Midbrain (tissue), 1 donor: Measurements from ENCODE around the gene HAND2.

ENCODE experiments used
- DNase-seq: peaks from one replicate; lab custom pipeline; 2025; lab: John Stamatoyannopoulos, UW

HAND2 gene

DNA sequence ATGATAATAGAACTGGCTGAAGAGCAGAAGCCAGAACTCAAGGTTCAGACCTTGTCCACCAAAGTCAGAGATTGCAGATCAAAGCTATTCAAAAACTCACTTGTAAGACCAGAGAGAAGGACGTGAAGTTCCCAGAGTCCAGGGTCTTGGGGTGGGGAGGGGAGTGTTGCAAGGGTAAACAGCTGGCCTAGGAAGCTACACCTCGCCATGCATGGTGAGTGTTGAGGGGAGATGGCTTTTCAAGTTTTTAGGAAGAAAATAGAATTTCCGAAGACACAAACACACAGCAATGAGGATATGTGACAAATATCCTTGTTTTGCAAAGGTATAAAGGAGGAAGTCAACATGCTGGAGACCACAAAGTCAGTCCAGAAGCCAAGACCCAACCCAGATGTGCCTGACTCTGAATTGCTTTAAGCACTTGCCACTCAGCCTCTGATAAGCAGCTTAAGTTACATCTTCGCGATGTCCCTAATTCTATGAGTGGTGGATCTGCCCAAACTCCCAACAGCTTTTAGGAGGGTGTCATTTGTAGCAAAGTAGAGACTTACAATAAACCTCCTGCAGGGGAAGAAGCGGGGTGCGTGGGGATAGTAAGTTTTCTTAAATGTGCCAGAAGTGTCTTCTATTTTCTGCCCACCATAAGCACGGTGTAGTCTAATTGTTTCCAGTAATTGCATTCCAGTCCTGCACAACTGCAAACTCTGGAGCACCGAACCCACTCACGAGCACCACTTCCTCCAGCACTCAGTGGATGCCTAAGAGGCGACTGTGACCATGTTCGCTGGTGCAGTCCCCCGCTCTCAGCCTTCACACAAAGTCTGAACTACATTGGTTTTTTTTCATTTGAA, 26.5 kb downstream of the HAND2 start:
- no peak for DNase-seq

DNA sequence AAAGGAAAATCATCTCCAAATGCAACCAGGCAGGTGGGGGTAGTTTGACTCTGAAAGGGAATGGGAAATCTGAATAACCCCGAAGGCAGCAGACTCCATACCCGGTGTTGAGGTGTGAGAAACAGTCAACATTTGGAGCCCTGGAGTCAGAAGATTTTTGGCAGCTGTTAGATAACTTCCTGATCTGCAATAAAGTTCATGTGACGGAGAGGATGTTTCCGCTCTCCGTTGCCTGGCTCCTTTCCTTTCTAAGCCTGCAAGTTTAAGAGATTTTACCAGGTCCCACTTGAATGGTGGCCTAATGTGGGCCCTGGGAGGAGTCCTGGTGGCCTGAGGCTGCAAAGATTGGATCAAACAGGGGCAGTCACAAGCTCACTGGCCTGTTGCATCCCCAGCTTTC, 27.7 kb downstream of the HAND2 start:
- no peak for DNase-seq

DNA sequence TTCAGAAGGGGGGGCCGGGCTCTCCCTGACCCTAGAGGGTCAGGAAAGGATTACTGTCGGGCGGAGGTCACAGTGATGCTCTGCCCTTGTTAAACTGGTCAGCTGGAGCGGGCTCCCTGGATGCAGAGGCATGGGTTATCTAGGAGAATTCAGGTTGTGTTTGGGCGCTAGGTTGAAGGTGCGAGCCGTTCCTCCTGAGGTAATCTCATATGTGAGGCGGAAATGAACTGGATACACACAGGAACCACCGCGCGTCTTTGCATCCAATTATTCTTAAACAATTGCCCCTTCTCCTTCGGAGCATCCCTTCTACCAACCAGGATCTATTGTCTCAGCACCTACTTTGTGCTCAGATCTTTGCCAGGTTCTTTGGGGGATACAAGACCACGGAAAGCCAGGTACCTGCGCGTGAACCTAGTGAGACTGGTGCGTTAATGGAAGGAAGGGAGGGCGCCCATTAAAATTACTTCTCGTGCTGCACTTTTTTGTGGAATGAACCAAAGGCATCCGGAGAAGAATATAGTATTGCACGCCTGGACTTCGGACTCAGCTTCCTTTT, 28.4 kb downstream of the HAND2 start:
- no peak for DNase-seq

DNA sequence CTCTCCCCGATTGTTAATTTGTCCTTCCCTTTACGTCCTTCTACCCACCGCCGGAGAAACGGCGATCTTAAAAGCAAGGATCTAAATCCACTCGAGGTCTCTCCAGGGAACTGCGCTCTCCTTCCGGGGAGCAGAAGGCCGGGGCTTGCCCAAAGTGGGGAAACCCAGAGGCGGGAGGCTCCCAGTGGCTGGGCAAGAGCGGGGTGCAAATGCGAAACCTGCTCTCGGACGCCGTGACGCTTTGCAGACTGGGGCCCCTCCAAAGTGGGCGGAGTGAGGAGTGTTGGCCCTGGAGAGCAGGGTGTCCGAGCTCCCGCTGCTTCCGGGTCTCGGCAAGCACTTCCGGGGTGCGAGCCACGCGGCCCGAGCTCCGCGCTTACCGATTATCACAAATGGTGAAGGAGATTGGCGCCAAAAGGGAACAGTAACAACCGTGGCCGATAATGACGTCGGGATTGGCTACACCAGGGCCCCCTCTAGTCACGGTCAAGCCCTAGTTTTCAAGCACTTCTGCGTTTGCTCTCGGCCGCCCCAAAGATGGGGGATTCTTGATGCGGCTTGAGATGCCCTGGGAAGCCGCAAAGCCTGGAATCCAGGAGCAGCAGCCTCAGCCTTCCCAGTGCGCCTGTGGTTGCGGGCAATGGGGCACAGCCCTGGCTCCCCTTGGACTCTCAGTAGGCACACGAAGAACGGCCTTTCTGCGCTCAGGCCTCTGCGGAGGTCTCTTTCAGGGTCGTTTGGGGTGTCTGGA, 29.0 kb downstream of the HAND2 start:
- DNase-seq = no peak

- no peak for DNase-seq
These were observed 30.1 kb downstream of the HAND2 start for GRCh38 chr4:173499658-173500535.

- DNase-seq = no peak
These were observed 31.3 kb downstream of the HAND2 start for GRCh38 chr4:173498771-173499170.

DNA sequence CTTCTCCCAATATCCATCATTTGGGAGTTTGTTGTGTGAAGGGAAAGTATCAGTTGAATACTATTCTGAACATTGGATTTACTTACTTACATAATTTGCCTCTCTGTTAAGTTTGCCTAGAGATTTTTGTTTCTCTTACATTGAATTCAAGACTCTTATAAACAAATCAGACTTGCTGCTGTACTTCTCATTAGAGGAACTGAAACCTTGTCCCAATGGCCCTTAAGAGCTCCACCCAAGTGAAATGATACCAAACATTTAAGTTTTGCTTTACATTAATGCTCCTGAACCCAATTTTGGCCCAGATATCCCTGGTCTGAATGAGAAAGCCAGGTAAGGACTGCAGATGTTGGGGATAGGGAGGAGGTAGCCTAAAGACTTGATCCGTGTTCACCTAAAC, 32.0 kb downstream of the HAND2 start:
- no peak for DNase-seq

DNA sequence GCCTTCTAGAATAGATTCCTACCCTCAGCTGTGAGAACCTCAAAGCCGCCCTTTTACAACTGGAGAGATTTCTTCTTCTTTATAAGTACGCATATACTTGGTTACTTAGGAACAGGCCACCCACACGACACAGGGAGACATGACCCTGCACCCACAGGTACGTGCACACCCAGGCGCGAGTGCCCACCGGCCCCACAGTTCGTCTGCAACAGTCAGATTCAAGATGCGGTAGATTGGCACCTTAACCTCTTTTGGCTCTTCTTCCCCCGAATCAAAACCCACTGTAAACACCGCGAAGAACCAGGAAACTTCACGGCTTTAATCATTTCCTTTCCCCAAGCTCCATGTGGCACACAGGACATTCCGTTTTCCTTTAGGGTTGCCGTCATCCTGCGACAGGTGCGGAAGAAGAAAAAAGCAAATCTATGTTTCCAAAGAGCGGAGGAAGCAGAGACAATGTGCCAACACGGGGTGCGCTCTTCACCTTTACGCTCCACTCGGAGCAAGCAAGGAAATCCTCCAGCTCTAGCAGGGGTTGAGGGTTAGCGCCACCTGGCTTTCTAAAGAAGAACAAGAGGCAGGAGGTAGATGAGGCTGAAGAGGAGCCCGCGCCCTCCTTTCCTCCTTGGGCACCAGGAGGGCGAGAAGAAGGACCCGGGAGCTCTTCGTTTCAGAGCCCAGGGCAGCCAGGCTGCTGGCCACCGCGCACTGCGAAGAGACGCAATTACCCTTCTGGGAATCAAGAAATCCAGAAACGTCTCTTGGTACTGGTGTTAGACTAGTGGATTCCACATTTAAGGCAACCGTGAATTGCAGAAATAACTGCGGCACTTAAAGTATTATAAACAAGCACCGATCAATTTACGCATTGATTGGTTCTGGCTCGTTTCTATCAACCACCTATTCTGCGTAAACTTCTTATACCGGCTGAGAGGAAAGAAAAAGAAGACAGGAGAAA, 35.7 kb downstream of the HAND2 start:
- DNase-seq = peak; percentile 43

- DNase-seq = no peak
These were observed 37.0 kb downstream of the HAND2 start for GRCh38 chr4:173493041-173493440.

- no peak for DNase-seq
These were observed 37.7 kb downstream of the HAND2 start for GRCh38 chr4:173492315-173492714.

GRCh38 chr4:173490817-173491528, 39.1 kb downstream of the HAND2 start:
- DNase-seq = no peak

DNA sequence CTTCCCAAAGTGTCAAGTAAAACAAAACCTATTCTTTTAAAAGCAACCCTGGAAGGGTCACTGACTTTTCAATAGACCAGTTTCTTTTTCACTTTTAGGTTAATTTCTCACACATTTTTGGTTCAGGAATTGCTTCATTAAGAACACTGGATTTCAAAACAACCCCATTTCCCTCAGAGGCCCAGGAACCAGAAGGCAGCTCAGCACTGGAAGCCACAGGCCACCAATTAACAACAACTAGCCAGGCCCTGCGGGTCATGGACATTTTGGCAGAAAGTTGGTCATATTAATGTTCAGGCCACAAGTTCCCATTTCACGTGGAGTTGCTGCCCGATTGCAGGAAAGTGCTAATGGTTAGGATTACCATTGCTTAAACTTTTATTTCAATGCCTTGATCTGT, 39.8 kb downstream of the HAND2 start:
- no peak for DNase-seq

- no peak for DNase-seq
These were observed 40.5 kb downstream of the HAND2 start for GRCh38 chr4:173489514-173489913.

- no peak for DNase-seq
These were observed 41.4 kb downstream of the HAND2 start for GRCh38 chr4:173488656-173489055.

- DNase-seq = no peak
These were observed 42.0 kb downstream of the HAND2 start for GRCh38 chr4:173488074-173488473.

DNA sequence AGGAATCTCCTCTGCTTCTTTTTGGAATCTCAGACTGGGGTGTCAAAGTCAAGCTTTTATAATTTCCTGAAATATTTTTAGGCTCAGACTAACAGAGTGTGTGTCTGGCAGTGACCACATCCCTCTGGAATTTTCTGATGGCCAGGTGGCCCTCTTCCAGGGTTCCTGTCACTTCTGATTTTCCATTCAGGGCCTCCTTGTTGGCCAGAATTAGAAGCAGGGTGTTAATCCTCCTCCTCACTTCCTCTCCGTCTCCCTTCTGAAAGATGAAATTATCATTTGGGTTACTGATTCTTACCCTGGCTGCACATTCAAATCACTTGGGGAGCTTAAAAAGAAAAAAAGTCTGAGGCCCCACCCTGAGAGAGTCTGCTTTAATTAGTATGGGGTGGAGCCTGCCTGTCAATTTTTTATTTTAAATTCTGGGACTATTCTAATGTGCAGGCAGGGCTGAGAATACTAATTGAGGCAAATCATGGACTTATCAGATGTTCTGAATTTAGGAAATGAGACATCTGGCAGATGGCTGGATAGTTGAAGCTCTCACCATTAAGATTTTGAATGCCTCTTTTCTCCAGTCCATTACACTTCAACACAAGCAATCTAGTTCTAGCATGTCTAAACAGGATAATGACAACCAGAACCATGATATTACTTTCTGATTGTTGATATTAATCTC, 43.2 kb downstream of the HAND2 start:
- no peak for DNase-seq

- no peak for DNase-seq
These were observed 44.9 kb downstream of the HAND2 start for GRCh38 chr4:173485164-173485563.

- DNase-seq = no peak
These were observed 47.6 kb downstream of the HAND2 start for GRCh38 chr4:173482330-173482931.

DNA sequence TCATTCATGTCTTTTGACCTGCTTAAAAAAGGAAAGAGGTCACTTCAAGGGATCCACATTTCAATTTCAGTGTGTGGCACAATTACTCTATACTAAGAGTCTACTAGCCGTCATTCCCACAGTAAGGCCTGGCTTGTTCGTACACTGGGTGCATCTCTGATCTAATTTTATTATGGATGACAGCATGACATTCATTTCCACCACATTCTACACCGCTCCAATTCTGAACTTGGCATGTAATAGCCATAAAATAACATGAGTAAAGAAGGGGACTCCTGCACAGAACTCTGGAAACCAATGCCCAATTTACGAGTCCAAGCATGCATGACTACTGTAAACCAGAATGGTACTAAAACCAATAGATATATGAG, 51.1 kb downstream of the HAND2 start:
- no peak for DNase-seq
